ENCODE measurements around the gene TRIM66. TPM values are rescaled to one million over a fixed set of nuclear protein-coding genes. Genes with fewer than 3 reads are reported as not detected.

The TRIM66 gene
- total and polyA plus RNA-seq, 2 experiments from 2014 or later: 1.0 to 3.3 TPM

DNA sequence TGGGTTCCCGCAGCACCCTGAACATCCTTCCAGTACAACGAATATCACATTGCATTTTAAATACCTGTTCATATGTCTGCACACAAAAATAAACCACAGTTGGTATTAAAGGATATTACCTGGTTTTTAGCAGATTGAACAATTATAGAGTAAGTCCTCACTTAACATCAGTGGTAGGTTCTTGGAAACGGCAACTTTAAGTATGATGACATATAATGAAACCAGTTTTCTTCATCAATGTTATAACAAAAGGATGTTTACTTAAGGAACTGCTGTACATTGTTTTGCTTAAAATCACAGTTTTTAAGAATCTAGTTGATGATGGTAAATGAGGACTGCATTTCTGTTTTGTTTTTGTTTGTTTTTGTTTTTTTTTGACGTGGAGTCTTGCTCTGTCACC is 28.0 kb downstream of the TRIM66 start:
- H3K4me1 Mint-ChIP-seq: peaks cover 9% of the 10 kb centered on the region
- TF ChIP-seq STAT1 (IDR thresholded peaks at IDR 0.05; ENCODE audit: unreplicated experiment) (no peak), ZNF114 (CRISPR knock-in tag; IDR thresholded peaks at IDR 0.05) (no peak), ZNF331 (CRISPR knock-in tag; IDR thresholded peaks at IDR 0.05; ENCODE audit: low read depth) (no peak), EZH2phosphoT487 (IDR thresholded peaks at IDR 0.05; ENCODE audit: unreplicated experiment) (no peak), NANOG (IDR thresholded peaks at IDR 0.05; ENCODE audit: borderline replicate concordance) (no peak)
- TF ChIP-seq, protein P1, sequence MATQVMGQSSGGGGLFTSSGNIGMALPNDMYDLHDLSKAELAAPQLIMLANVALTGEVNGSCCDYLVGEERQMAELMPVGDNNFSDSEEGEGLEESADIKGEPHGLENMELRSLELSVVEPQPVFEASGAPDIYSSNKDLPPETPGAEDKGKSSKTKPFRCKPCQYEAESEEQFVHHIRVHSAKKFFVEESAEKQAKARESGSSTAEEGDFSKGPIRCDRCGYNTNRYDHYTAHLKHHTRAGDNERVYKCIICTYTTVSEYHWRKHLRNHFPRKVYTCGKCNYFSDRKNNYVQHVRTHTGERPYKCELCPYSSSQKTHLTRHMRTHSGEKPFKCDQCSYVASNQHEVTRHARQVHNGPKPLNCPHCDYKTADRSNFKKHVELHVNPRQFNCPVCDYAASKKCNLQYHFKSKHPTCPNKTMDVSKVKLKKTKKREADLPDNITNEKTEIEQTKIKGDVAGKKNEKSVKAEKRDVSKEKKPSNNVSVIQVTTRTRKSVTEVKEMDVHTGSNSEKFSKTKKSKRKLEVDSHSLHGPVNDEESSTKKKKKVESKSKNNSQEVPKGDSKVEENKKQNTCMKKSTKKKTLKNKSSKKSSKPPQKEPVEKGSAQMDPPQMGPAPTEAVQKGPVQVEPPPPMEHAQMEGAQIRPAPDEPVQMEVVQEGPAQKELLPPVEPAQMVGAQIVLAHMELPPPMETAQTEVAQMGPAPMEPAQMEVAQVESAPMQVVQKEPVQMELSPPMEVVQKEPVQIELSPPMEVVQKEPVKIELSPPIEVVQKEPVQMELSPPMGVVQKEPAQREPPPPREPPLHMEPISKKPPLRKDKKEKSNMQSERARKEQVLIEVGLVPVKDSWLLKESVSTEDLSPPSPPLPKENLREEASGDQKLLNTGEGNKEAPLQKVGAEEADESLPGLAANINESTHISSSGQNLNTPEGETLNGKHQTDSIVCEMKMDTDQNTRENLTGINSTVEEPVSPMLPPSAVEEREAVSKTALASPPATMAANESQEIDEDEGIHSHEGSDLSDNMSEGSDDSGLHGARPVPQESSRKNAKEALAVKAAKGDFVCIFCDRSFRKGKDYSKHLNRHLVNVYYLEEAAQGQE (IDR thresholded peaks at IDR 0.05; ENCODE audit: unreplicated experiment): no peak
- TF ChIP-seq, protein P2, sequence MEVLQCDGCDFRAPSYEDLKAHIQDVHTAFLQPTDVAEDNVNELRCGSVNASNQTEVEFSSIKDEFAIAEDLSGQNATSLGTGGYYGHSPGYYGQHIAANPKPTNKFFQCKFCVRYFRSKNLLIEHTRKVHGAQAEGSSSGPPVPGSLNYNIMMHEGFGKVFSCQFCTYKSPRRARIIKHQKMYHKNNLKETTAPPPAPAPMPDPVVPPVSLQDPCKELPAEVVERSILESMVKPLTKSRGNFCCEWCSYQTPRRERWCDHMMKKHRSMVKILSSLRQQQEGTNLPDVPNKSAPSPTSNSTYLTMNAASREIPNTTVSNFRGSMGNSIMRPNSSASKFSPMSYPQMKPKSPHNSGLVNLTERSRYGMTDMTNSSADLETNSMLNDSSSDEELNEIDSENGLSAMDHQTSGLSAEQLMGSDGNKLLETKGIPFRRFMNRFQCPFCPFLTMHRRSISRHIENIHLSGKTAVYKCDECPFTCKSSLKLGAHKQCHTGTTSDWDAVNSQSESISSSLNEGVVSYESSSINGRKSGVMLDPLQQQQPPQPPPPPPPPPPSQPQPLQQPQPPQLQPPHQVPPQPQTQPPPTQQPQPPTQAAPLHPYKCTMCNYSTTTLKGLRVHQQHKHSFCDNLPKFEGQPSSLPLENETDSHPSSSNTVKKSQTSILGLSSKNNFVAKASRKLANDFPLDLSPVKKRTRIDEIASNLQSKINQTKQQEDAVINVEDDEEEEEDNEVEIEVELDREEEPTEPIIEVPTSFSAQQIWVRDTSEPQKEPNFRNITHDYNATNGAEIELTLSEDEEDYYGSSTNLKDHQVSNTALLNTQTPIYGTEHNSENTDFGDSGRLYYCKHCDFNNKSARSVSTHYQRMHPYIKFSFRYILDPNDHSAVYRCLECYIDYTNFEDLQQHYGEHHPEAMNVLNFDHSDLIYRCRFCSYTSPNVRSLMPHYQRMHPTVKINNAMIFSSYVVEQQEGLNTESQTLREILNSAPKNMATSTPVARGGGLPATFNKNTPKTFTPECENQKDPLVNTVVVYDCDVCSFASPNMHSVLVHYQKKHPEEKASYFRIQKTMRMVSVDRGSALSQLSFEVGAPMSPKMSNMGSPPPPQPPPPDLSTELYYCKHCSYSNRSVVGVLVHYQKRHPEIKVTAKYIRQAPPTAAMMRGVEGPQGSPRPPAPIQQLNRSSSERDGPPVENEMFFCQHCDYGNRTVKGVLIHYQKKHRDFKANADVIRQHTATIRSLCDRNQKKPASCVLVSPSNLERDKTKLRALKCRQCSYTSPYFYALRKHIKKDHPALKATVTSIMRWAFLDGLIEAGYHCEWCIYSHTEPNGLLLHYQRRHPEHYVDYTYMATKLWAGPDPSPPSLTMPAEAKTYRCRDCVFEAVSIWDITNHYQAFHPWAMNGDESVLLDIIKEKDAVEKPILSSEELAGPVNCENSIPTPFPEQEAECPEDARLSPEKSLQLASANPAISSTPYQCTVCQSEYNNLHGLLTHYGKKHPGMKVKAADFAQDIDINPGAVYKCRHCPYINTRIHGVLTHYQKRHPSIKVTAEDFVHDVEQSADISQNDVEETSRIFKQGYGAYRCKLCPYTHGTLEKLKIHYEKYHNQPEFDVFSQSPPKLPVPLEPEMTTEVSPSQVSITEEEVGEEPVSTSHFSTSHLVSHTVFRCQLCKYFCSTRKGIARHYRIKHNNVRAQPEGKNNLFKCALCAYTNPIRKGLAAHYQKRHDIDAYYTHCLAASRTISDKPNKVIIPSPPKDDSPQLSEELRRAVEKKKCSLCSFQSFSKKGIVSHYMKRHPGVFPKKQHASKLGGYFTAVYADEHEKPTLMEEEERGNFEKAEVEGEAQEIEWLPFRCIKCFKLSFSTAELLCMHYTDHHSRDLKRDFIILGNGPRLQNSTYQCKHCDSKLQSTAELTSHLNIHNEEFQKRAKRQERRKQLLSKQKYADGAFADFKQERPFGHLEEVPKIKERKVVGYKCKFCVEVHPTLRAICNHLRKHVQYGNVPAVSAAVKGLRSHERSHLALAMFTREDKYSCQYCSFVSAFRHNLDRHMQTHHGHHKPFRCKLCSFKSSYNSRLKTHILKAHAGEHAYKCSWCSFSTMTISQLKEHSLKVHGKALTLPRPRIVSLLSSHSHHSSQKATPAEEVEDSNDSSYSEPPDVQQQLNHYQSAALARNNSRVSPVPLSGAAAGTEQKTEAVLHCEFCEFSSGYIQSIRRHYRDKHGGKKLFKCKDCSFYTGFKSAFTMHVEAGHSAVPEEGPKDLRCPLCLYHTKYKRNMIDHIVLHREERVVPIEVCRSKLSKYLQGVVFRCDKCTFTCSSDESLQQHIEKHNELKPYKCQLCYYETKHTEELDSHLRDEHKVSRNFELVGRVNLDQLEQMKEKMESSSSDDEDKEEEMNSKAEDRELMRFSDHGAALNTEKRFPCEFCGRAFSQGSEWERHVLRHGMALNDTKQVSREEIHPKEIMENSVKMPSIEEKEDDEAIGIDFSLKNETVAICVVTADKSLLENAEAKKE (CRISPR knock-in tag; IDR thresholded peaks at IDR 0.05): no peak
- Histone ChIP-seq H3K36me3 (ENCODE audit: insufficient read depth) (no peaks in the 10 kb centered on the region), H4K20me1 (replicated peaks; ENCODE audit: insufficient read depth) (no peaks in the 10 kb centered on the region), H3K4me3 (no peak overlapping the region), H3K4me2 (no peak overlapping the region), H3F3A (replicated peaks; ENCODE audit: low read depth) (no peaks in the 10 kb centered on the region), H3K27me3 (ENCODE audit: insufficient read depth) (no peaks in the 10 kb centered on the region), H3K4me1 (ENCODE audit: insufficient read depth) (peaks cover 4% of the 10 kb centered on the region; the same call in 1 of the 2 replicates), H3K79me2 (replicated peaks; ENCODE audit: insufficient read depth) (no peaks in the 10 kb centered on the region), H2AFZ (no peak overlapping the region), H3K9me2 (ENCODE audit: insufficient read depth) (no peaks in the 10 kb centered on the region), H3K27ac (ENCODE audit: low read depth) (no peak overlapping the region)
- no peak for DNase-seq (ENCODE audit: low spot score)
- peaks cover 4% of the 10 kb centered on the region for H3K27me3 Mint-ChIP-seq (ENCODE audit: insufficient read depth, low read depth, poor library complexity)
- H3K36me3 Mint-ChIP-seq (ENCODE audit: low read depth): no peaks in the 10 kb centered on the region
- no peak overlapping the region for H3K4me3 Mint-ChIP-seq
- ATAC-seq: no peak
- H3K27ac Mint-ChIP-seq: no peak overlapping the region
- H3K9me3 Mint-ChIP-seq: no peaks in the 10 kb centered on the region
